ENCODE results near the gene MAP3K8. TPM values are rescaled to one million over a fixed set of nuclear protein-coding genes. Genes with fewer than 3 reads are reported as not detected.
A peak's percentile ranks its signal among the peaks of the same experiment; 100 is the strongest.

The MAP3K8 gene
- total and polyA plus RNA-seq, 2 donors (not counting 3 experiments of a cell fraction or from before 2014, with no cell fraction given), result 5.2 to 10.6 TPM

GRCh38 chr10:30455816-30456215 lies 21.8 kb downstream of the MAP3K8 start:
- no peak overlapping the region for H2AFZ ChIP-seq (ENCODE audit: low read depth, low read length)
- peak overlapping the region; percentile 59 for H3K4me2 ChIP-seq (ENCODE audit: insufficient read depth, low read length)
- no peaks in the 10 kb centered on the region for H3K9me1 ChIP-seq (replicated peaks; ENCODE audit: control insufficient read depth, extremely low read depth, insufficient read depth, low read length)
- no TSS peak for BruUV-seq (replicated peaks)
- no peaks in the 10 kb centered on the region for H3K27me3 ChIP-seq (ENCODE audit: control insufficient read depth in 2 of 2, insufficient read depth in 2 of 2, low read length in 2 of 2)
- ChIA-PET POLR2A (interaction anchor here (1.2 kb wide), 1 partner anchor 22 kb away, joined by 3 read pairs; the partner anchor contains the start of gene MAP3K8), CTCF (interaction anchor here (1.0 to 1.1 kb wide), 3 partner anchors 10 to 135 kb away, joined by 3 to 4 read pairs (median 3); no protein-coding TSS in a partner anchor)
- DNase-seq (ENCODE audit: low read depth, low spot score), result no peak
- H4K20me1 ChIP-seq (replicated peaks; ENCODE audit: control insufficient read depth, extremely low read depth, insufficient read depth, low read length), result no peaks in the 10 kb centered on the region
- dilution Hi-C loops (cut with MboI; ENCODE audit: extremely low pct_ligation_motif_present, low sequenced_read_pairs) (no loop called here), intact Hi-C loops (cut with micrococcal nuclease) (loop anchor here (2.0 kb wide), 1 partner anchor 23 kb away; no protein-coding TSS in a partner anchor)
- no peak overlapping the region for H3K27ac ChIP-seq (ENCODE audit: insufficient read depth, low read depth, low read length)
- H3K4me1 ChIP-seq (ENCODE audit: control insufficient read depth, extremely low read depth, insufficient read depth, low read length), result peaks cover 27% of the 10 kb centered on the region
- H3K9me3 ChIP-seq (replicated peaks; ENCODE audit: control insufficient read depth, insufficient read depth, low read length), result no peaks in the 10 kb centered on the region
- no peak overlapping the region for H3K9ac ChIP-seq (replicated peaks; ENCODE audit: extremely low read depth, insufficient read depth, low read length)
- TF ChIP-seq EZH2 (IDR thresholded peaks at IDR 0.05; ENCODE audit: borderline replicate concordance, low read depth, low read length, severe bottlenecking), result no peak
- no peak for TF ChIP-seq POLR2AphosphoS5 (IDR thresholded peaks at IDR 0.05; ENCODE audit: insufficient read depth, low read depth, low read length)
- no peak for TF ChIP-seq JUN (IDR thresholded peaks at IDR 0.05; ENCODE audit: borderline replicate concordance, insufficient read depth, insufficient read length, low read depth)
- no peak for TF ChIP-seq GATA2 (IDR thresholded peaks at IDR 0.05; ENCODE audit: insufficient read depth, insufficient read length, low read depth, low read length)
- no peak for TF ChIP-seq POLR2A (IDR thresholded peaks at IDR 0.05; ENCODE audit: low read depth, low read length)
- no peak overlapping the region for H3K4me3 ChIP-seq (replicated peaks in 1 of 3; ENCODE audit: insufficient read depth in 1 of 3, low read depth in 1 of 3, low read length in 3 of 3)
- no peaks in the 10 kb centered on the region for H3K79me2 ChIP-seq (ENCODE audit: control insufficient read depth, insufficient read depth, low read length)
- peaks cover 3 to 10% of the 10 kb centered on the region in 2 experiments for H3K36me3 ChIP-seq (ENCODE audit: control insufficient read depth in 2 of 2, extremely low read depth in 1 of 2, insufficient read depth in 2 of 2, low read length in 2 of 2)
- FAIRE-seq, result no peak

GRCh38 chr10:30456266-30456665 lies 22.3 kb downstream of the MAP3K8 start:
- Histone ChIP-seq H2AFZ (ENCODE audit: low read depth, low read length) (peak overlapping the region; percentile 47), H4K20me1 (replicated peaks; ENCODE audit: control insufficient read depth, extremely low read depth, insufficient read depth, low read length) (no peaks in the 10 kb centered on the region), H3K79me2 (ENCODE audit: control insufficient read depth, insufficient read depth, low read length) (no peaks in the 10 kb centered on the region), H3K9ac (replicated peaks; ENCODE audit: extremely low read depth, insufficient read depth, low read length) (no peak overlapping the region), H3K9me1 (replicated peaks; ENCODE audit: control insufficient read depth, extremely low read depth, insufficient read depth, low read length) (no peaks in the 10 kb centered on the region), H3K4me1 (ENCODE audit: control insufficient read depth, extremely low read depth, insufficient read depth, low read length) (peaks cover 27% of the 10 kb centered on the region), H3K4me3 (replicated peaks in 1 of 3; ENCODE audit: insufficient read depth in 1 of 3, low read depth in 1 of 3, low read length in 3 of 3) (peak overlapping the region in 1 of 3 experiments; percentile 21), H3K9me3 (replicated peaks; ENCODE audit: control insufficient read depth, insufficient read depth, low read length) (no peaks in the 10 kb centered on the region), H3K27me3 (ENCODE audit: control insufficient read depth in 2 of 2, insufficient read depth in 2 of 2, low read length in 2 of 2) (no peaks in the 10 kb centered on the region), H3K36me3 (ENCODE audit: control insufficient read depth in 2 of 2, extremely low read depth in 1 of 2, insufficient read depth in 2 of 2, low read length in 2 of 2) (peaks cover 7 to 12% of the 10 kb centered on the region in 2 experiments), H3K27ac (ENCODE audit: insufficient read depth, low read depth, low read length) (no peak overlapping the region), H3K4me2 (ENCODE audit: insufficient read depth, low read length) (peak overlapping the region; percentile 59)
- peak; percentile 52 for DNase-seq (ENCODE audit: low read depth, low spot score)
- TF ChIP-seq FOS (IDR thresholded peaks at IDR 0.05; ENCODE audit: borderline replicate concordance, insufficient read depth, low read length) (no peak), MAX (IDR thresholded peaks at IDR 0.05; ENCODE audit: insufficient read depth, insufficient read length) (no peak), MYC (IDR thresholded peaks at IDR 0.05; ENCODE audit: low read depth, low read length) (no peak), GATA2 (IDR thresholded peaks at IDR 0.05; ENCODE audit: insufficient read depth, insufficient read length, low read depth, low read length) (no peak), POLR2A (IDR thresholded peaks at IDR 0.05; ENCODE audit: low read depth, low read length) (no peak), POLR2AphosphoS5 (IDR thresholded peaks at IDR 0.05; ENCODE audit: insufficient read depth, low read depth, low read length) (no peak), CTCF (IDR thresholded peaks at IDR 0.05; ENCODE audit: extremely low read depth in 1 of 2, insufficient read depth in 1 of 2, low read depth in 1 of 2, low read length in 2 of 2) (no peak), JUN (IDR thresholded peaks at IDR 0.05; ENCODE audit: borderline replicate concordance, insufficient read depth, insufficient read length, low read depth) (no peak), EZH2 (IDR thresholded peaks at IDR 0.05; ENCODE audit: borderline replicate concordance, low read depth, low read length, severe bottlenecking) (no peak)
- ChIA-PET POLR2A (interaction anchor here (1.2 kb wide), 1 partner anchor 23 kb away, joined by 3 read pairs; the partner anchor contains the start of gene MAP3K8), CTCF (interaction anchor here (1.0 to 1.1 kb wide), 3 partner anchors 9 to 135 kb away, joined by 3 to 4 read pairs (median 3); no protein-coding TSS in a partner anchor)
- dilution Hi-C loops (cut with MboI; ENCODE audit: extremely low pct_ligation_motif_present, low sequenced_read_pairs) (no loop called here), intact Hi-C loops (cut with micrococcal nuclease) (no loop called here)
- no TSS peak for BruUV-seq (replicated peaks)
- peak; percentile 54 for FAIRE-seq

Measured in endothelial cell of umbilical vein (primary cell).